IMR-90 (cell line): ENCODE data around the gene RPS3A. TPM values are rescaled to one million over a fixed set of nuclear protein-coding genes. Genes with fewer than 3 reads are reported as not detected.

Experiments used
- ATAC-seq: fragments of 200-7000 bp; cut with Tn5 transposase; 2 replicates; pipeline ENCODE4 v1.9.1; 2020; ENCODE audit warnings: low read depth, mild to moderate bottlenecking, moderate library complexity
- BruUV-seq: library from RNA; stranded (reverse); fragments of 400-500 nt; replicated peaks from 2 replicates; lab custom pipeline; 2021; lab: Mats Ljungman, UMichigan
- CTCF ChIA-PET: fragments of 300-600 bp; formaldehyde crosslinking; extraction: SDS; loops from one replicate; lab custom pipeline; 2021; ENCODE audit warnings: antibody characterized with exemption; lab: Yijun Ruan, JAX
- POLR2A ChIA-PET: fragments of 300-600 bp; sonication (Branson Sonifier 250); formaldehyde crosslinking; loops from one replicate; lab custom pipeline; 2022; ENCODE audit warnings: antibody characterized with exemption; ENCODE audit not compliant: unreplicated experiment; lab: Charles Lee
- DNase-seq: peaks from one replicate; pipeline ENCODE4 v3.0.0; 2013
- H2AFZ ChIP-seq: replicated peaks from 2 replicates; pipeline ENCODE3; 2013; ENCODE audit warnings: low read length, mild to moderate bottlenecking; ENCODE audit not compliant: poor library complexity
- H2AK5ac ChIP-seq: 2 replicates; pipeline ENCODE4 v1.6.1; 2013; ENCODE audit warnings: low read depth, low read length, inconsistent platforms
- H2AK9ac ChIP-seq: replicated peaks from 2 replicates; pipeline ENCODE3; 2013; ENCODE audit warnings: mild to moderate bottlenecking, low read depth, low read length, moderate library complexity; ENCODE audit not compliant: poor library complexity
- H2BK120ac ChIP-seq: 2 replicates; pipeline ENCODE4 v1.6.1; 2013; ENCODE audit warnings: low read depth, low read length, inconsistent platforms
- H2BK15ac ChIP-seq: 3 replicates; pipeline ENCODE4 v1.6.1; 2013; ENCODE audit warnings: low read depth, low read length, inconsistent platforms
- H2BK20ac ChIP-seq: 2 replicates; pipeline ENCODE4 v1.6.1; 2013; ENCODE audit warnings: low read depth, mild to moderate bottlenecking, inconsistent platforms, low read length, moderate library complexity
- H2BK5ac ChIP-seq: 2 replicates; pipeline ENCODE4 v1.6.1; 2013; ENCODE audit warnings: mild to moderate bottlenecking, low read depth, low read length, inconsistent platforms; ENCODE audit not compliant: poor library complexity, severe bottlenecking
- H3K14ac ChIP-seq: replicated peaks from 2 replicates; pipeline ENCODE4 v1.6.1; 2013; ENCODE audit warnings: low read depth, low read length, inconsistent platforms
- H3K18ac ChIP-seq: 2 replicates; pipeline ENCODE4 v1.6.1; 2013; ENCODE audit warnings: low read depth, low read length, control low read depth
- H3K23ac ChIP-seq: 2 replicates; pipeline ENCODE4 v1.6.1; 2013; ENCODE audit warnings: low read depth, low read length, inconsistent platforms
- H3K27ac ChIP-seq: 2 replicates; pipeline ENCODE4 v1.5.1; 2013; ENCODE audit warnings: mild to moderate bottlenecking, control low read depth, low read length; ENCODE audit not compliant: insufficient read depth
- H3K27me3 ChIP-seq: 2 replicates; pipeline ENCODE4 v1.6.1; 2013; ENCODE audit warnings: low read length; ENCODE audit not compliant: control insufficient read depth, insufficient read depth
- H3K36me3 ChIP-seq: 2 replicates; pipeline ENCODE4 v1.6.1; 2013; ENCODE audit warnings: low read length, mixed read lengths; ENCODE audit not compliant: control insufficient read depth, insufficient read depth
- H3K4ac ChIP-seq: 2 replicates; pipeline ENCODE4 v1.6.1; 2013; ENCODE audit warnings: low read depth, low read length, inconsistent platforms
- H3K4me1 ChIP-seq: 2 replicates; pipeline ENCODE4 v1.6.1; 2013; ENCODE audit warnings: low read length, mixed read lengths; ENCODE audit not compliant: control insufficient read depth, insufficient read depth
- H3K4me2 ChIP-seq: 2 replicates; pipeline ENCODE4 v1.6.1; 2013; ENCODE audit warnings: low read depth, mild to moderate bottlenecking, control low read depth, low read length, moderate library complexity
- H3K4me3 ChIP-seq: 2 replicates; pipeline ENCODE4 v1.5.1; 2013; ENCODE audit warnings: low read depth, mild to moderate bottlenecking, control low read depth, low read length, moderate library complexity; ENCODE audit not compliant: insufficient read depth
- H3K56ac ChIP-seq: 2 replicates; pipeline ENCODE4 v1.6.1; 2013; ENCODE audit warnings: low read length, inconsistent platforms; ENCODE audit not compliant: insufficient read depth; ENCODE audit errors: extremely low read depth
- H3K79me1 ChIP-seq, 2 experiments: 2 replicates each; pipeline ENCODE4 v1.6.1; 2013; ENCODE audit warnings: low read length in 2 of 2, inconsistent platforms in 1 of 2, low read depth in 1 of 2
- H3K9ac ChIP-seq: 2 replicates; pipeline ENCODE4 v1.6.1; 2013; ENCODE audit warnings: low read depth, low read length, control low read depth
- H3K9me1 ChIP-seq: 2 replicates; pipeline ENCODE4 v1.6.1; 2013; ENCODE audit warnings: low read length, inconsistent platforms; ENCODE audit not compliant: insufficient read depth
- H3K9me3 ChIP-seq: 2 replicates; pipeline ENCODE4 v1.6.1; 2013; ENCODE audit warnings: low read length; ENCODE audit not compliant: control insufficient read depth, insufficient read depth
- H4K20me1 ChIP-seq: 2 replicates; pipeline ENCODE4 v1.6.1; 2013; ENCODE audit warnings: low read length, inconsistent platforms; ENCODE audit not compliant: insufficient read depth
- H4K5ac ChIP-seq: 2 replicates; pipeline ENCODE4 v1.6.1; 2013; ENCODE audit warnings: mild to moderate bottlenecking, low read depth, low read length, control low read depth
- H4K8ac ChIP-seq, 2 experiments: 2 replicates each; pipeline ENCODE4 v1.6.1; 2013; ENCODE audit warnings: low read depth in 2 of 2, low read length in 2 of 2, control low read depth in 1 of 2, inconsistent platforms in 1 of 2
- H4K91ac ChIP-seq: 2 replicates; pipeline ENCODE4 v1.6.1; 2013; ENCODE audit warnings: low read depth, low read length, inconsistent platforms; ENCODE audit not compliant: insufficient read depth
- MXI1 ChIP-seq: IDR thresholded peaks from 2 replicates; pipeline ENCODE4 v1.6.1; 2012; ENCODE audit warnings: low read depth, mild to moderate bottlenecking, low read length, moderate library complexity, borderline replicate concordance
- POLR2A ChIP-seq: IDR thresholded peaks from 2 replicates; pipeline ENCODE4 v1.6.1; 2012; ENCODE audit warnings: mild to moderate bottlenecking, low read depth, low read length
- WGBS, 2 experiments: methylation state at CpG; one replicate each; pipeline versions ENCODE4 v1.1.5 to v1.1.7; 2013; ENCODE audit warnings: missing lambda C conversion rate in 2 of 2; ENCODE audit not compliant: insufficient read length in 1 of 2; ENCODE audit errors: extremely low coverage in 2 of 2; 5-methylcytosine and 5-hydroxymethylcytosine counted together
- dilution Hi-C: fragments of 300-500 bp; cut with HindIII; formaldehyde crosslinking; loops from one replicate; pipeline ENCODE4 v1.14.3; 2018; ENCODE audit warnings: low sequenced_read_pairs; ENCODE audit not compliant: unreplicated experiment
- in situ Hi-C: fragments of 300-500 bp; cut with MboI; formaldehyde crosslinking; loops from 3 replicates; pipeline ENCODE4 v1.14.3; 2019; ENCODE audit warnings: low sequenced_read_pairs, inconsistent platforms, mixed read lengths
- intact Hi-C: fragments of 100-400 bp; cut with micrococcal nuclease; formaldehyde crosslinking; loops from 2 replicates; pipeline ENCODE4 v1.10.0; 2022
- polyA plus RNA-seq, 3 experiments: library from polyadenylated mRNA; depleted of rRNA; stranded (reverse); fragments of >200 nt; gene quantifications; 2 replicates each; pipeline ENCODE4 v1.2.3, GENCODE V29; 2012; ENCODE audit warnings: low replicate concordance in 1 of 3
- total RNA-seq: library from RNA; depleted of rRNA; stranded (reverse); fragments of >200 nt; gene quantifications from 2 replicates; pipeline ENCODE4 v1.2.3, GENCODE V29; 2012

The RPS3A gene
- total and polyA plus RNA-seq, 2 of the 4 experiments (the other 2 are of a cell fraction) = 1,618 to 1,729 TPM

- WGBS, 2 experiments = 0% methylated on average over 2 of the region's 13 CpGs; no CpG with 5 or more reads in 1 of the 2 experiments
- BruUV-seq = no TSS peak
These were observed 569 bp downstream of the RPS3A start for GRCh38 chr4:151099976-151100417.

More at GRCh38 chr4:151099976-151100417, 569 bp downstream of the RPS3A start:
- DNase-seq (peak; percentile 25), ATAC-seq (peak; percentile 13)
- Histone ChIP-seq H2AK9ac (peak overlapping the region; percentile 99), H3K9ac (peak overlapping the region; percentile 98), H2BK15ac (no peak overlapping the region), H3K4me1 (no peaks in the 10 kb centered on the region), H3K18ac (peak overlapping the region; percentile 31), H3K56ac (peak overlapping the region; percentile 91), H2AFZ (peak overlapping the region; percentile 97), H3K4ac (peak overlapping the region; percentile 85), H3K4me2 (peak overlapping the region; percentile 97), H3K4me3 (peak overlapping the region; percentile 97), H4K20me1 (peaks cover 49% of the 10 kb centered on the region), H3K27ac (peak overlapping the region; percentile 82), H4K5ac (peak overlapping the region; percentile 53), H2BK20ac (no peak overlapping the region), H3K79me1 (peaks cover 3 to 21% of the 10 kb centered on the region in 2 experiments; a peak in 3 of 4 replicates), H2BK120ac (0 out of 2 replicates have a peak overlapping the region, but pooled peaks have one; percentile 2), H3K36me3 (peaks cover 20% of the 10 kb centered on the region), H3K14ac (peak overlapping the region; percentile 93), H4K91ac (peak overlapping the region; percentile 64), H3K9me3 (no peaks in the 10 kb centered on the region), H4K8ac (peak overlapping the region; percentile 84 to 92), H2BK5ac (peak overlapping the region; percentile 89), H3K9me1 (no peaks in the 10 kb centered on the region), H3K23ac (peak overlapping the region; percentile 92), H3K27me3 (no peaks in the 10 kb centered on the region), H2AK5ac (peak overlapping the region; percentile 88)
- POLR2A ChIA-PET = interaction anchor here (0.6 kb wide), 1 partner anchor 1156 kb away, joined by 3 read pairs; no protein-coding TSS in a partner anchor
- dilution Hi-C loops = no loop called here
- in situ Hi-C loops = loop anchor here (25.0 kb wide), 2 partner anchors 512 to 1287 kb away; no protein-coding TSS in a partner anchor
- intact Hi-C loops = loop anchor here (5.0 to 10.0 kb wide), 2 partner anchors 83 to 1115 kb away; partner anchors contain the start of gene LRBA
- TF ChIP-seq POLR2A = no peak
- TF ChIP-seq MXI1 = 0 out of 2 replicates have a peak, but pooled peaks have one; percentile 27
- CTCF ChIA-PET = no interaction called here
